Gastrocnemius medialis (tissue), 4 donors: Measurements from ENCODE around the gene PPP6R3. TPM values are rescaled to one million over a fixed set of nuclear protein-coding genes. Genes with fewer than 3 reads are reported as not detected.
"Not testable (repeated sequence)": the region's sequence is repeated elsewhere in the genome, so short reads cannot be mapped to it uniquely, and the experiment has no call there.

ENCODE experiments used
- ATAC-seq, 2 donors: fragments of 150-250 bp; one replicate each; pipeline ENCODE4 v1.9.1; 2016
- DNase-seq, 2 donors: peaks; one replicate each; pipeline ENCODE4 v3.0.0-alpha.2; 2019
- H3K27ac ChIP-seq, 4 donors: fragments of 200-600 bp; sonication (generic); 1 replicate in 1 of 4; 2 replicates in 3 of 4; pipeline ENCODE4 v1.5.1; 2016 to 2018; ENCODE audit warnings: mild to moderate bottlenecking in 2 of 4, moderate library complexity in 1 of 4
- H3K27me3 ChIP-seq, 3 donors: fragments of 200-600 bp; sonication (generic) in 2 of 3; 1 replicate in 1 of 3; 2 replicates in 2 of 3; pipeline versions ENCODE4 v1.5.1 to v1.6.0; 2016 to 2019; ENCODE audit warnings: mild to moderate bottlenecking in 1 of 3, moderate library complexity in 1 of 3
- H3K36me3 ChIP-seq, 2 donors: fragments of 200-600 bp; sonication (generic) in 1 of 2; one replicate each; pipeline ENCODE4 v1.5.1; 2017 to 2018
- H3K4me1 ChIP-seq, 2 donors: fragments of 200-600 bp; sonication (generic) in 1 of 2; one replicate each; pipeline ENCODE4 v1.5.1; 2016 to 2017; ENCODE audit warnings: mild to moderate bottlenecking in 2 of 2
- H3K4me3 ChIP-seq, 4 donors: fragments of 200-600 bp; sonication (generic) in 3 of 4; 1 replicate in 1 of 4; 2 replicates in 3 of 4; pipeline ENCODE4 v1.5.1; 2016 to 2019; ENCODE audit warnings: mild to moderate bottlenecking in 2 of 4
- H3K9me3 ChIP-seq, 3 donors: fragments of 200-600 bp; sonication (generic) in 2 of 3; 1 replicate in 1 of 3; 2 replicates in 2 of 3; pipeline ENCODE4 v1.5.1; 2016 to 2019
- POLR2A ChIP-seq, 2 donors: fragments of 450-650 bp; IDR thresholded peaks; one replicate each; pipeline ENCODE4 v1.6.1; 2017; ENCODE audit warnings: antibody characterized with exemption in 2 of 2, mild to moderate bottlenecking in 2 of 2, moderate library complexity in 2 of 2
- in situ Hi-C, 4 donors: fragments of 200-750 bp; cut with MboI; loops; one replicate each; pipeline versions ENCODE4 v1.15.0 to v1.8.0; 2017; ENCODE audit warnings: low sequenced_read_pairs in 4 of 4
- intact Hi-C: fragments of 100-400 bp; cut with DNase I; formaldehyde crosslinking; loops from one replicate; pipeline ENCODE4 v1.15.1; 2023; ENCODE audit warnings: low total_unique reads
- total RNA-seq, 4 donors: library from RNA; depleted of rRNA; stranded (reverse); fragments of >200 nt; gene quantifications; one replicate each; pipeline versions ENCODE4 v1.1.0 to v1.2.3, GENCODE V29; 2016
- TF ChIP-seq, protein P1 (sequence below), 5 experiments: fragments of 450-650 bp in 3 of 5; fragments of 200-600 bp in 2 of 5; sonication (generic) in 2 of 5; IDR thresholded peaks in 4 of 5; conservative IDR thresholded peaks in 1 of 5; 1 replicate in 4 of 5; 2 replicates in 1 of 5; pipeline ENCODE4 v1.5.1; 2016 to 2019; ENCODE audit warnings: antibody characterized with exemption in 5 of 5, mild to moderate bottlenecking in 3 of 5, moderate library complexity in 3 of 5

PPP6R3 gene
- total RNA-seq, 4 donors from 2014 or later: 77.3 to 196 (median 133) TPM

DNA sequence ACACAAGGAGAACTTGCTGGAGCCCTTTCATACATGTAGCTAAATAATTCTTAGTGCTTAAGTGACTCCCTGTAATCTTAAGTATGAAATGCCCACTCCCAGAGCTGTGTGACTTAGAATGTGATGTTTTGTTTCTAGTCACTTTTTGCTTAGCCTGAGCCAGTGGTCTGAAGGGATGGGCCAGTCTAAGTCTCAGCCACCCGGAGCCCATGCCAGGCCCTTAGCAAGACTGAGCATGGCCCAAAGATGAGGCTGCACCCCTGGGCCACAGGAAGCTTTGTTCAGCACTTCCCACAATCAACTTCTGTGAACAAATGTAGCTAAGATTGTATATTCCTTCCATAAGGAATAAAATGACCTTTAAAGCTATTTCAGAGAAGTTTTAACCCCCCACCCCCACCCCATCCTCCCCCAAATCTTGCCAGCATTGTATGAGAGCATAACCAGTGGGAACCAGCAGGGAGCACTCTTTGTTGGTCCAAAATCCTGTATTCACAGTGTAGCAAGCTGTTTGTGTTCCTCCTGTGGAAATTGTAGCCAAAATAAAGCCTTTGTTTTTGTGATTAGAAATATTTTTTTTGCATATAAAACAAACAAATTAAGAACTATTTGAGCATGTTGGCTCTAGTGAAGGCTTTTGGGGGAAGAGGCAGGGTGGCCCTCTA is 150.0 kb downstream of the PPP6R3 start:
- intact Hi-C loops: no loop called here
- in situ Hi-C loops: no loop called here
- peaks cover 0 to 96% of the 10 kb centered on the region in 2 donors for H3K36me3 ChIP-seq
- H3K4me1 ChIP-seq: no peaks in the 10 kb centered on the region
- no peak overlapping the region for H3K27ac ChIP-seq
- no peaks in the 10 kb centered on the region for H3K9me3 ChIP-seq
- H3K4me3 ChIP-seq: no peak overlapping the region
- ATAC-seq (no peak), DNase-seq (no peak)
- TF ChIP-seq, protein P1, sequence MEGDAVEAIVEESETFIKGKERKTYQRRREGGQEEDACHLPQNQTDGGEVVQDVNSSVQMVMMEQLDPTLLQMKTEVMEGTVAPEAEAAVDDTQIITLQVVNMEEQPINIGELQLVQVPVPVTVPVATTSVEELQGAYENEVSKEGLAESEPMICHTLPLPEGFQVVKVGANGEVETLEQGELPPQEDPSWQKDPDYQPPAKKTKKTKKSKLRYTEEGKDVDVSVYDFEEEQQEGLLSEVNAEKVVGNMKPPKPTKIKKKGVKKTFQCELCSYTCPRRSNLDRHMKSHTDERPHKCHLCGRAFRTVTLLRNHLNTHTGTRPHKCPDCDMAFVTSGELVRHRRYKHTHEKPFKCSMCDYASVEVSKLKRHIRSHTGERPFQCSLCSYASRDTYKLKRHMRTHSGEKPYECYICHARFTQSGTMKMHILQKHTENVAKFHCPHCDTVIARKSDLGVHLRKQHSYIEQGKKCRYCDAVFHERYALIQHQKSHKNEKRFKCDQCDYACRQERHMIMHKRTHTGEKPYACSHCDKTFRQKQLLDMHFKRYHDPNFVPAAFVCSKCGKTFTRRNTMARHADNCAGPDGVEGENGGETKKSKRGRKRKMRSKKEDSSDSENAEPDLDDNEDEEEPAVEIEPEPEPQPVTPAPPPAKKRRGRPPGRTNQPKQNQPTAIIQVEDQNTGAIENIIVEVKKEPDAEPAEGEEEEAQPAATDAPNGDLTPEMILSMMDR (IDR thresholded peaks at IDR 0.05 in 4 of 5, conservative IDR thresholded peaks at IDR 0.05 in 1 of 5): no peak
- no peak for TF ChIP-seq POLR2A (IDR thresholded peaks at IDR 0.05)
- no peaks in the 10 kb centered on the region for H3K27me3 ChIP-seq

DNA sequence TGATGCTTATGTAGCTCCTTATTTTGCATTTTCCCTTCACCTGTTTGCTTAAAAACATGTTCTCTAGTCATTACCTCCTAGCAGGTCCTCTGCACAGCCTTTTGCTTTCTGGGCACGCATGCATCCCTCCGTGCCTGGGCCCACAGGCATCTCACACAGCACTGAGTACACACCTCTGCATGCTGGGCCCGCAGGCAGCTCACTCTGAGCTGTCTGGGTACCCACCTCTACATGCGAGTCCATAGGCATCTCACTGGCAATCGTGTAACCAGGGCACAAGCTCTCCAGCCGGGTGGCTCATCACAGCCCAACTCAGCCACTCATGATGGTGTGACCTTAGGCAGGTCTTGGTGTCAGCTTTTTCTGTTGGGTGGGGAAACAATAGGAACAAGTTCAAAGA is 155.1 kb downstream of the PPP6R3 start:
- Histone ChIP-seq H3K9me3 (no peaks in the 10 kb centered on the region), H3K4me3 (no peak overlapping the region), H3K27ac (no peak overlapping the region), H3K4me1 (no peaks in the 10 kb centered on the region), H3K36me3 (peaks cover 0 to 50% of the 10 kb centered on the region in 2 donors), H3K27me3 (no peaks in the 10 kb centered on the region)
- no peak for TF ChIP-seq POLR2A (IDR thresholded peaks at IDR 0.05)
- TF ChIP-seq, protein P1 (IDR thresholded peaks at IDR 0.05 in 4 of 5, conservative IDR thresholded peaks at IDR 0.05 in 1 of 5): no peak
- in situ Hi-C loops (no loop called here), intact Hi-C loops (no loop called here)
- ATAC-seq (no peak), DNase-seq (no peak)

DNA sequence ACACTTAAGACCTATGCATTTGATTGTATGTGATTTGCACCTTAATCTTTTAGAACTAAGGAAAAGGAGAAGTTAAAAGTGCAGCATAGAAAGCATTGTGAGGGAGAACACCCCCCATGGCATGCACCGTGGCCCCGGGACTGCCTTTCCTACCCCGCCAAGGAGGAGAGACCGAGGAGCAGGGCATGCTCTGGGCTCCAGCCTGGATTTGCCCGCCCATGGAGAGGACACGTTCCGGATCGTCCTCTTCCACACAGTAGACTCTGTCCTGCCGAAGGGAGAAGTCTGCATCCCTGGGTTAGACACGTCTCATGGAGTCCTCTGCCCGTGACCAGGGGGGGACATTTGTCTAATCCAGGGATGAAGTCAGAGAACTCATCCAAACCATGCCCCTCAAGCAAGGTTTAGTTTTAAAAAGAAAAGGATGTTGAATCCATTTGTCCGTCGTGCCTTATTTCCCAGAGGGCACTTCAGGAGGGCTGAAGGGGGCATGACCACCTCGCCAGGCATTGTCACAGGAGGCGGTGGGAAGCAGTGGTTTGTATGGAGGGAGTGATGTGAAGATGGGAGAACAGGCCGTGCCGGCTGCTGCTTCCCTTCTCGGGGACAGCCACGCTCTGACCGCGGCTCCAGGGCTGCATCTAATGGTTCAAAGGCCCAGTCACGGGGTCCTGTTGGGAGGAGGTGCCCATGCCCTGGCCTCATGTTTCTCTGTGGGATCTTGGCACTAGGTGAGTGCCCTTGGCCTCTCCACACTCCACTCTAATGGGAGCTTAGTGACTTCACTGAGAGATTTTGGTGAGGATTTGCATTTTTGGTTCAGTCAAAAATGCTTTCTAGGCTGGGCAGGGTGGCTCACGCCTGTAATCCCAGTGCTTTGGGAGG is 157.6 kb downstream of the PPP6R3 start:
- H3K4me1 ChIP-seq: no peaks in the 10 kb centered on the region

DNA sequence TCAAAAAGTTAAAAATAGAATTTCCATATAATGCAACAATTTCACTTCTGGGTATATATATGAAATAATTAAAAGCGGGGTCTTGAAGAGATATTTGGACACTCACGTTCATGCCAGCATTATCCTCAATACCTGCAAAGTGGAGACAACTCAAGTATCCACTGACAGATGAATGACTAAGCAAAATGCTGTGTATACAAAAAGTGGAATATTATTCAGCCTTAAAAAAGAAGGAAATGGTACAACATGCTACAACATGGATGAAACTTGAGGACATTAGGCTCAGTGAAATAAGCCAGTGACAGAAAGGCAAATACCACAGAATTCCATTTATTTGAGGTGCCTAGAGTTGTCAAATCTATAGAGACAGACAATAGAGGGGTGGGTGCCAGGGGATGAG is 161.3 kb downstream of the PPP6R3 start:
- Histone ChIP-seq H3K4me1 (no peaks in the 10 kb centered on the region), H3K4me3 (no peak overlapping the region), H3K9me3 (no peaks in the 10 kb centered on the region), H3K27ac (no peak overlapping the region), H3K36me3 (no peaks in the 10 kb centered on the region), H3K27me3 (no peaks in the 10 kb centered on the region)
- TF ChIP-seq, protein P1 (IDR thresholded peaks at IDR 0.05 in 4 of 5, conservative IDR thresholded peaks at IDR 0.05 in 1 of 5): no peak
- TF ChIP-seq POLR2A (IDR thresholded peaks at IDR 0.05): no peak
- no peak for ATAC-seq
- intact Hi-C loops (no loop called here), in situ Hi-C loops (no loop called here)
- no peak for DNase-seq

More for the DNA sequence above, 157.6 kb downstream of the PPP6R3 start:
- Histone ChIP-seq H3K27ac (no peak overlapping the region), H3K9me3 (no peaks in the 10 kb centered on the region), H3K27me3 (no peaks in the 10 kb centered on the region), H3K36me3 (peaks cover 0 to 25% of the 10 kb centered on the region in 2 donors), H3K4me3 (no peak overlapping the region)
- ATAC-seq: peak in 1 of 2 donors; percentile 29
- intact Hi-C loops: no loop called here
- in situ Hi-C loops: no loop called here
- DNase-seq: no peak
- TF ChIP-seq, protein P1 (IDR thresholded peaks at IDR 0.05 in 4 of 5, conservative IDR thresholded peaks at IDR 0.05 in 1 of 5): no peak
- no peak for TF ChIP-seq POLR2A (IDR thresholded peaks at IDR 0.05)

DNA sequence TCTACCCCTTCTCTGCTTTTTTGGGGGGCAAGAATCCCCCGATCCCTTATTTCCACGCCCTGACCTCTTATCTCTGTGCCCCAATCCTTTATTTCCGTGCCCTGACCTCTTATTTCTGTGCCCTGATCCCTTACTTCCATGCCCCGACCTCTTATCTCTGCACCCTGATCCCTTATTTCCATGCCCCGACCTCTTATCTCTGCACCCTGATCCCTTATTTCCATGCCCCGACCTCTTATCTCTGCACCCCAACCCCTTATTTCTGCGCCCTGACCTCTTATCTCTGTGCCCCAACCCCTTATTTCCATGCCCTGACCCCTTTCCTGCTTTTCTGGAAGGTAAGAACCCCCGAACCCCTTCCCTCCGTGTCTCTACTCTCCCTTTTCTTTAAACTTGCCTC is 163.2 kb downstream of the PPP6R3 start:
- intact Hi-C loops, ATAC-seq, DNase-seq, H3K27ac ChIP-seq, in situ Hi-C loops, H3K27me3 ChIP-seq, H3K9me3 ChIP-seq, H3K4me1 ChIP-seq, H3K36me3 ChIP-seq, H3K4me3 ChIP-seq: not testable (repeated sequence)

DNA sequence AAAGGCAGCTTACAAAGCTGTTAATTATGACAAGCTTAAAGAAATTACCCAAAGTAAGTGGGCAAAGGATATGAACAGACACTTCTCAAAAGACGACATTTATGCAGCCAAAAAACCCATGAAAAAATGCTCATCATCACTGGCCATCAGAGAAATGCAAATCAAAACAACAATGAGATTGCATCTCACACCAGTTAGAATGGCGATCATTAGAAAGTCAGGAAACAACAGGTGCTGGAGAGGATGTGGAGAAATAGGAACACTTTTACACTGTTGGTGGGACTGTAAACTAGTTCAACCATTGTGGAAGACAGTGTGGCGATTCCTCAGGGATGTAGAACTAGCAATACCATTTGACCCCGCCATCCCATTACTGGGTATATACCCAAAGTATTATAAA is 164.5 kb downstream of the PPP6R3 start:
- H3K9me3 ChIP-seq, in situ Hi-C loops, H3K4me1 ChIP-seq, H3K27me3 ChIP-seq, intact Hi-C loops, DNase-seq, H3K4me3 ChIP-seq, ATAC-seq, H3K36me3 ChIP-seq, H3K27ac ChIP-seq: not testable (repeated sequence)

DNA sequence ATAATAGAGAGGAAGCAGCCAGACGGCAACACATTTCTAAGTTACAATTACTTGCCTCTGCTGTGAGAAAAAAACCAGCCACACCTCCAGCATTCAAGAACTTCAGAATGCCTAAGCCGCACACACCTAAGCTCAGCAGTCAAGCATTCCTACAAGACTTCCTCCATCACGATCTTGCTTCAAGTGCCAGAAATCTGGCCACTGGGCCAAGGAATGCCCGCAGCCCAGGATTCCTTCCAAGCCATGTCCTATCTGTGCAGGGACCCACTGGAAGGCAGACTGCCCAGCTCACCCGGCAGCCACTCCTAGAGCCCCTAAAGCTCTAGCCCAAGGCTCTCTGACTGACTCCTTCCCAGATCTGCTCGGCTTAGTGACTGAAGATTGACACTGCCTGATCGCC is 165.7 kb downstream of the PPP6R3 start:
- H3K36me3 ChIP-seq, intact Hi-C loops, H3K9me3 ChIP-seq, H3K4me1 ChIP-seq, H3K4me3 ChIP-seq, H3K27me3 ChIP-seq, ATAC-seq, DNase-seq, in situ Hi-C loops, H3K27ac ChIP-seq: not testable (repeated sequence)
